ENCODE results near the gene ZNF580.

Gene ZNF580

GRCh38 chr19:55679343-55680257 lies 38.8 kb downstream of the ZNF580 start:
- DNase-seq (ENCODE audit: low read depth) = no peak

GRCh38 chr19:55680339-55681130 lies 39.7 kb downstream of the ZNF580 start:
- DNase-seq (ENCODE audit: low read depth) = no peak

GRCh38 chr19:55681131-55682092 lies 40.6 kb downstream of the ZNF580 start:
- DNase-seq (ENCODE audit: low read depth) = no peak

- no peak for DNase-seq (ENCODE audit: low read depth)
Measured at GRCh38 chr19:55683449-55684261, 42.9 kb downstream of the ZNF580 start.

- DNase-seq (ENCODE audit: low read depth) = no peak
Measured at GRCh38 chr19:55684946-55685681, 44.3 kb downstream of the ZNF580 start.

GRCh38 chr19:55685776-55686175 lies 45.0 kb downstream of the ZNF580 start:
- no peak for DNase-seq (ENCODE audit: low read depth)

- DNase-seq (ENCODE audit: low read depth) = no peak
Measured at GRCh38 chr19:55686311-55687050, 45.7 kb downstream of the ZNF580 start.

- DNase-seq (ENCODE audit: low read depth) = no peak
Measured at GRCh38 chr19:55687281-55688201, 46.7 kb downstream of the ZNF580 start.

GRCh38 chr19:55688422-55689218 lies 47.8 kb downstream of the ZNF580 start:
- DNase-seq (ENCODE audit: low read depth) = no peak

- DNase-seq (ENCODE audit: low read depth) = no peak
Measured at GRCh38 chr19:55689411-55690108, 48.8 kb downstream of the ZNF580 start.

GRCh38 chr19:55690109-55690768 lies 49.4 kb downstream of the ZNF580 start:
- DNase-seq (ENCODE audit: low read depth) = no peak

- no peak for DNase-seq (ENCODE audit: low read depth)
Measured at GRCh38 chr19:55690769-55691545, 50.2 kb downstream of the ZNF580 start.

GRCh38 chr19:55691561-55692481 lies 51.0 kb downstream of the ZNF580 start:
- no peak for DNase-seq (ENCODE audit: low read depth)

GRCh38 chr19:55692681-55693081 lies 51.9 kb downstream of the ZNF580 start:
- no peak for DNase-seq (ENCODE audit: low read depth)

All from fibroblast of the conjunctiva (primary cell).